IMR-90 (cell line): ENCODE measurements around the gene GSS. TPM values are rescaled to one million over a fixed set of nuclear protein-coding genes. Genes with fewer than 3 reads are reported as not detected.

Experiments
- ATAC-seq: fragments of 200-7000 bp; cut with Tn5 transposase; 2 replicates; pipeline ENCODE4 v1.9.1; 2020; ENCODE audit warnings: low read depth, mild to moderate bottlenecking, moderate library complexity
- BruUV-seq: library from RNA; stranded (reverse); fragments of 400-500 nt; replicated peaks from 2 replicates; lab custom pipeline; 2021; lab: Mats Ljungman, UMichigan
- CTCF ChIA-PET: fragments of 300-600 bp; formaldehyde crosslinking; extraction: SDS; loops from one replicate; lab custom pipeline; 2021; ENCODE audit warnings: antibody characterized with exemption; lab: Yijun Ruan, JAX
- POLR2A ChIA-PET: fragments of 300-600 bp; sonication (Branson Sonifier 250); formaldehyde crosslinking; loops from one replicate; lab custom pipeline; 2022; ENCODE audit warnings: antibody characterized with exemption; ENCODE audit not compliant: unreplicated experiment; lab: Charles Lee
- DNase-seq: peaks from one replicate; pipeline ENCODE4 v3.0.0; 2013
- H2AFZ ChIP-seq: replicated peaks from 2 replicates; pipeline ENCODE3; 2013; ENCODE audit warnings: low read length, mild to moderate bottlenecking; ENCODE audit not compliant: poor library complexity
- H2AK5ac ChIP-seq: 2 replicates; pipeline ENCODE4 v1.6.1; 2013; ENCODE audit warnings: low read depth, low read length, inconsistent platforms
- H2AK9ac ChIP-seq: replicated peaks from 2 replicates; pipeline ENCODE3; 2013; ENCODE audit warnings: mild to moderate bottlenecking, low read depth, low read length, moderate library complexity; ENCODE audit not compliant: poor library complexity
- H2BK120ac ChIP-seq: 2 replicates; pipeline ENCODE4 v1.6.1; 2013; ENCODE audit warnings: low read depth, low read length, inconsistent platforms
- H2BK15ac ChIP-seq: 3 replicates; pipeline ENCODE4 v1.6.1; 2013; ENCODE audit warnings: low read depth, low read length, inconsistent platforms
- H2BK20ac ChIP-seq: 2 replicates; pipeline ENCODE4 v1.6.1; 2013; ENCODE audit warnings: low read depth, mild to moderate bottlenecking, inconsistent platforms, low read length, moderate library complexity
- H2BK5ac ChIP-seq: 2 replicates; pipeline ENCODE4 v1.6.1; 2013; ENCODE audit warnings: mild to moderate bottlenecking, low read depth, low read length, inconsistent platforms; ENCODE audit not compliant: poor library complexity, severe bottlenecking
- H3K14ac ChIP-seq: replicated peaks from 2 replicates; pipeline ENCODE4 v1.6.1; 2013; ENCODE audit warnings: low read depth, low read length, inconsistent platforms
- H3K18ac ChIP-seq: 2 replicates; pipeline ENCODE4 v1.6.1; 2013; ENCODE audit warnings: low read depth, low read length, control low read depth
- H3K23ac ChIP-seq: 2 replicates; pipeline ENCODE4 v1.6.1; 2013; ENCODE audit warnings: low read depth, low read length, inconsistent platforms
- H3K27ac ChIP-seq: 2 replicates; pipeline ENCODE4 v1.5.1; 2013; ENCODE audit warnings: mild to moderate bottlenecking, control low read depth, low read length; ENCODE audit not compliant: insufficient read depth
- H3K27me3 ChIP-seq: 2 replicates; pipeline ENCODE4 v1.6.1; 2013; ENCODE audit warnings: low read length; ENCODE audit not compliant: control insufficient read depth, insufficient read depth
- H3K36me3 ChIP-seq: 2 replicates; pipeline ENCODE4 v1.6.1; 2013; ENCODE audit warnings: low read length, mixed read lengths; ENCODE audit not compliant: control insufficient read depth, insufficient read depth
- H3K4ac ChIP-seq: 2 replicates; pipeline ENCODE4 v1.6.1; 2013; ENCODE audit warnings: low read depth, low read length, inconsistent platforms
- H3K4me1 ChIP-seq: 2 replicates; pipeline ENCODE4 v1.6.1; 2013; ENCODE audit warnings: low read length, mixed read lengths; ENCODE audit not compliant: control insufficient read depth, insufficient read depth
- H3K4me2 ChIP-seq: 2 replicates; pipeline ENCODE4 v1.6.1; 2013; ENCODE audit warnings: low read depth, mild to moderate bottlenecking, control low read depth, low read length, moderate library complexity
- H3K4me3 ChIP-seq: 2 replicates; pipeline ENCODE4 v1.5.1; 2013; ENCODE audit warnings: low read depth, mild to moderate bottlenecking, control low read depth, low read length, moderate library complexity; ENCODE audit not compliant: insufficient read depth
- H3K56ac ChIP-seq: 2 replicates; pipeline ENCODE4 v1.6.1; 2013; ENCODE audit warnings: low read length, inconsistent platforms; ENCODE audit not compliant: insufficient read depth; ENCODE audit errors: extremely low read depth
- H3K79me1 ChIP-seq, 2 experiments: 2 replicates each; pipeline ENCODE4 v1.6.1; 2013; ENCODE audit warnings: low read length in 2 of 2, inconsistent platforms in 1 of 2, low read depth in 1 of 2
- H3K9ac ChIP-seq: 2 replicates; pipeline ENCODE4 v1.6.1; 2013; ENCODE audit warnings: low read depth, low read length, control low read depth
- H3K9me1 ChIP-seq: 2 replicates; pipeline ENCODE4 v1.6.1; 2013; ENCODE audit warnings: low read length, inconsistent platforms; ENCODE audit not compliant: insufficient read depth
- H3K9me3 ChIP-seq: 2 replicates; pipeline ENCODE4 v1.6.1; 2013; ENCODE audit warnings: low read length; ENCODE audit not compliant: control insufficient read depth, insufficient read depth
- H4K20me1 ChIP-seq: 2 replicates; pipeline ENCODE4 v1.6.1; 2013; ENCODE audit warnings: low read length, inconsistent platforms; ENCODE audit not compliant: insufficient read depth
- H4K5ac ChIP-seq: 2 replicates; pipeline ENCODE4 v1.6.1; 2013; ENCODE audit warnings: mild to moderate bottlenecking, low read depth, low read length, control low read depth
- H4K8ac ChIP-seq, 2 experiments: 2 replicates each; pipeline ENCODE4 v1.6.1; 2013; ENCODE audit warnings: low read depth in 2 of 2, low read length in 2 of 2, control low read depth in 1 of 2, inconsistent platforms in 1 of 2
- H4K91ac ChIP-seq: 2 replicates; pipeline ENCODE4 v1.6.1; 2013; ENCODE audit warnings: low read depth, low read length, inconsistent platforms; ENCODE audit not compliant: insufficient read depth
- BHLHE40 ChIP-seq: fragments of 150-350 bp; IDR thresholded peaks from 2 replicates; pipeline ENCODE4 v1.6.1; 2016; ENCODE audit warnings: mild to moderate bottlenecking, low read depth, low read length
- CEBPB ChIP-seq: IDR thresholded peaks from 2 replicates; pipeline ENCODE4 v1.6.1; 2012; ENCODE audit warnings: low read depth, low read length, improper control_type of control experiment
- CHD1 ChIP-seq: IDR thresholded peaks from 2 replicates; pipeline ENCODE4 v1.6.1; 2012; ENCODE audit warnings: low read depth, low read length, improper control_type of control experiment
- CTCF ChIP-seq: conservative IDR thresholded peaks from 2 replicates; pipeline ENCODE4 v1.5.1; 2012; ENCODE audit warnings: mild to moderate bottlenecking, low read depth, low read length, improper control_type of control experiment
- ELK1 ChIP-seq: fragments of 150-350 bp; IDR thresholded peaks from 2 replicates; pipeline ENCODE4 v1.6.1; 2016; ENCODE audit warnings: low read depth, mild to moderate bottlenecking, low read length, moderate library complexity, borderline replicate concordance
- FOS ChIP-seq: fragments of 150-350 bp; IDR thresholded peaks from 2 replicates; pipeline ENCODE4 v1.6.1; 2016; ENCODE audit warnings: low read depth, low read length
- MAZ ChIP-seq: IDR thresholded peaks from 2 replicates; pipeline ENCODE4 v1.6.1; 2012; ENCODE audit warnings: low read depth, mild to moderate bottlenecking, low read length, improper control_type of control experiment, moderate library complexity, borderline replicate concordance
- NFE2L2 ChIP-seq: fragments of 150-350 bp; IDR thresholded peaks from 2 replicates; pipeline ENCODE4 v1.6.1; 2016; ENCODE audit warnings: low read depth, mild to moderate bottlenecking, low read length
- POLR2A ChIP-seq: IDR thresholded peaks from 2 replicates; pipeline ENCODE4 v1.6.1; 2012; ENCODE audit warnings: mild to moderate bottlenecking, low read depth, low read length
- RAD21 ChIP-seq: IDR thresholded peaks from 2 replicates; pipeline ENCODE4 v1.6.1; 2012; ENCODE audit warnings: low read length, improper control_type of control experiment
- RCOR1 ChIP-seq: IDR thresholded peaks from 2 replicates; pipeline ENCODE4 v1.6.1; 2012; ENCODE audit warnings: mild to moderate bottlenecking, low read length, improper control_type of control experiment; ENCODE audit not compliant: insufficient replicate concordance
- SMC3 ChIP-seq: fragments of 150-350 bp; IDR thresholded peaks from 2 replicates; pipeline ENCODE4 v1.6.1; 2016; ENCODE audit warnings: low read depth, mild to moderate bottlenecking, antibody characterized with exemption, low read length, moderate library complexity
- USF2 ChIP-seq: fragments of 150-350 bp; IDR thresholded peaks from 2 replicates; pipeline ENCODE4 v1.6.1; 2017; ENCODE audit warnings: mild to moderate bottlenecking, antibody characterized with exemption, low read length, low read depth
- WGBS, 2 experiments: methylation state at CpG; one replicate each; pipeline versions ENCODE4 v1.1.5 to v1.1.7; 2013; ENCODE audit warnings: missing lambda C conversion rate in 2 of 2; ENCODE audit not compliant: insufficient read length in 1 of 2; ENCODE audit errors: extremely low coverage in 2 of 2; 5-methylcytosine and 5-hydroxymethylcytosine counted together
- dilution Hi-C: fragments of 300-500 bp; cut with HindIII; formaldehyde crosslinking; loops from one replicate; pipeline ENCODE4 v1.14.3; 2018; ENCODE audit warnings: low sequenced_read_pairs; ENCODE audit not compliant: unreplicated experiment
- in situ Hi-C: fragments of 300-500 bp; cut with MboI; formaldehyde crosslinking; loops from 3 replicates; pipeline ENCODE4 v1.14.3; 2019; ENCODE audit warnings: low sequenced_read_pairs, inconsistent platforms, mixed read lengths
- intact Hi-C: fragments of 100-400 bp; cut with micrococcal nuclease; formaldehyde crosslinking; loops from 2 replicates; pipeline ENCODE4 v1.10.0; 2022
- polyA plus RNA-seq, 3 experiments: library from polyadenylated mRNA; depleted of rRNA; stranded (reverse); fragments of >200 nt; gene quantifications; 2 replicates each; pipeline ENCODE4 v1.2.3, GENCODE V29; 2012; ENCODE audit warnings: low replicate concordance in 1 of 3
- total RNA-seq: library from RNA; depleted of rRNA; stranded (reverse); fragments of >200 nt; gene quantifications from 2 replicates; pipeline ENCODE4 v1.2.3, GENCODE V29; 2012

The GSS gene
- total and polyA plus RNA-seq, 2 of the 4 experiments (the other 2 are of a cell fraction), result 73.7 to 90.0 TPM

GRCh38 chr20:34967421-34967820 is 11.8 kb upstream of the GSS start:
- no peak overlapping the region for H2AK9ac ChIP-seq
- peaks cover 8% of the 10 kb centered on the region; the same call in 1 of the 2 replicates for H3K9me1 ChIP-seq
- peaks cover 8% of the 10 kb centered on the region; the same call in 1 of the 2 replicates for H3K27me3 ChIP-seq
- ChIA-PET POLR2A (no interaction called here), CTCF (no interaction called here)
- H3K4me2 ChIP-seq, result no peak overlapping the region
- no CpG with 5 or more reads among the region's 5 CpGs for WGBS, 2 experiments
- ATAC-seq, result no peak
- H2AFZ ChIP-seq, result no peak overlapping the region
- in situ Hi-C loops (no loop called here), intact Hi-C loops (loop anchor here (10.0 kb wide), 1 partner anchor 393 kb away; no protein-coding TSS in a partner anchor), dilution Hi-C loops (no loop called here)
- no peaks in the 10 kb centered on the region for H3K9me3 ChIP-seq
- no peak overlapping the region for H2BK20ac ChIP-seq
- H3K4ac ChIP-seq, result no peak overlapping the region
- no peak overlapping the region for H2BK120ac ChIP-seq
- H3K79me1 ChIP-seq, result no peaks in the 10 kb centered on the region
- no peak overlapping the region for H2BK5ac ChIP-seq
- H2BK15ac ChIP-seq, result no peak overlapping the region
- DNase-seq, result no peak
- no peak overlapping the region for H4K8ac ChIP-seq
- no TSS peak for BruUV-seq
- H3K27ac ChIP-seq, result no peak overlapping the region
- no peaks in the 10 kb centered on the region for H3K4me1 ChIP-seq
- no peak overlapping the region for H3K56ac ChIP-seq
- H4K91ac ChIP-seq, result no peak overlapping the region
- no peak overlapping the region for H4K5ac ChIP-seq
- H4K20me1 ChIP-seq, result no peaks in the 10 kb centered on the region
- no peak overlapping the region for H3K23ac ChIP-seq
- H3K9ac ChIP-seq, result no peak overlapping the region
- H2AK5ac ChIP-seq, result no peak overlapping the region
- H3K18ac ChIP-seq, result no peak overlapping the region
- no peak overlapping the region for H3K14ac ChIP-seq
- H3K36me3 ChIP-seq, result no peaks in the 10 kb centered on the region
- no peak for TF ChIP-seq CTCF
- no peak for TF ChIP-seq RAD21
- TF ChIP-seq RCOR1, result no peak
- no peak for TF ChIP-seq ELK1
- no peak for TF ChIP-seq CHD1
- no peak for TF ChIP-seq FOS
- TF ChIP-seq CEBPB, result no peak
- no peak for TF ChIP-seq MAZ
- no peak for TF ChIP-seq BHLHE40
- no peak for TF ChIP-seq USF2
- no peak for TF ChIP-seq POLR2A
- no peak for TF ChIP-seq SMC3
- no peak for TF ChIP-seq NFE2L2
- no peak overlapping the region for H3K4me3 ChIP-seq
